Hepatocyte (in vitro differentiated cells): ENCODE results near the gene STARD13. TPM values are rescaled to one million over a fixed set of nuclear protein-coding genes. Genes with fewer than 3 reads are reported as not detected.

Experiments used
- DNase-seq: peaks from one replicate; pipeline ENCODE4 v3.0.0-alpha.2; 2016; ENCODE audit warnings: low spot score
- H2AFZ ChIP-seq: fragments of 200-600 bp; sonication (generic); 2 replicates; pipeline ENCODE4 v1.6.0; 2016; ENCODE audit warnings: antibody characterized with exemption, mild to moderate bottlenecking
- H3K27ac ChIP-seq: fragments of 200-600 bp; sonication (generic); 2 replicates; pipeline ENCODE4 v1.5.1; 2016; ENCODE audit warnings: mild to moderate bottlenecking
- H3K27me3 ChIP-seq: fragments of 200-600 bp; sonication (generic); 2 replicates; pipeline ENCODE4 v1.6.1; 2016
- H3K36me3 ChIP-seq: fragments of 200-600 bp; sonication (generic); replicated peaks from 2 replicates; pipeline ENCODE4 v1.5.1; 2016; ENCODE audit warnings: low read depth; ENCODE audit not compliant: insufficient read depth
- H3K4me1 ChIP-seq: fragments of 200-600 bp; sonication (generic); 2 replicates; pipeline ENCODE4 v1.5.1; 2016; ENCODE audit warnings: mild to moderate bottlenecking, moderate library complexity; ENCODE audit not compliant: insufficient read depth
- H3K4me2 ChIP-seq: fragments of 200-600 bp; sonication (generic); 2 replicates; pipeline ENCODE4 v1.6.0; 2016
- H3K4me3 ChIP-seq: fragments of 200-600 bp; sonication (generic); 2 replicates; pipeline ENCODE4 v1.5.1; 2016; ENCODE audit warnings: mild to moderate bottlenecking
- H3K79me2 ChIP-seq: fragments of 200-600 bp; sonication (generic); 2 replicates; pipeline ENCODE4 v1.6.0; 2017; ENCODE audit warnings: mild to moderate bottlenecking
- H3K9me2 ChIP-seq: fragments of 200-600 bp; sonication (generic); replicated peaks from 2 replicates; pipeline ENCODE4 v1.6.0; 2017; ENCODE audit warnings: mild to moderate bottlenecking; ENCODE audit not compliant: insufficient read depth
- H3K9me3 ChIP-seq: fragments of 200-600 bp; sonication (generic); 2 replicates; pipeline ENCODE4 v1.5.1; 2016; ENCODE audit warnings: low read depth, mild to moderate bottlenecking
- H4K20me1 ChIP-seq: fragments of 200-600 bp; sonication (generic); 2 replicates; pipeline ENCODE4 v1.6.0; 2016; ENCODE audit warnings: mild to moderate bottlenecking; ENCODE audit not compliant: insufficient read depth, poor library complexity, severe bottlenecking
- EZH2 ChIP-seq: fragments of 200-600 bp; sonication (generic); IDR thresholded peaks from 2 replicates; pipeline ENCODE4 v1.6.1; 2016; ENCODE audit warnings: antibody characterized with exemption, mild to moderate bottlenecking, borderline replicate concordance
- EZH2phosphoT487 ChIP-seq: fragments of 200-600 bp; sonication (generic); IDR thresholded peaks from one replicate; pipeline ENCODE4 v1.6.1; 2018; ENCODE audit warnings: antibody characterized with exemption, mild to moderate bottlenecking, low read depth, moderate library complexity; ENCODE audit not compliant: unreplicated experiment, severe bottlenecking
- WGBS: methylation state at CpG from one replicate; pipeline ENCODE4 v1.1.6; 2016; ENCODE audit warnings: low lambda C conversion rate; ENCODE audit errors: missing lambda C conversion rate; 5-methylcytosine and 5-hydroxymethylcytosine counted together
- polyA plus RNA-seq: library from polyadenylated mRNA; unstranded; fragments of >200 nt; fragmentation: Nextera tagmentation; extraction: Ambion mirVana; gene quantifications from 2 replicates; pipeline ENCODE4 v1.2.1, GENCODE V29; 2016
- total RNA-seq: library from RNA; depleted of rRNA; stranded (reverse); fragments of >200 nt; gene quantifications from 2 replicates; pipeline ENCODE4 v1.2.3, GENCODE V29; 2014
- TF ChIP-seq, protein P1 (sequence below): fragments of 200-600 bp; sonication (generic); IDR thresholded peaks from 2 replicates; pipeline ENCODE4 v1.5.1; 2016; ENCODE audit warnings: antibody characterized with exemption, mild to moderate bottlenecking; ENCODE audit not compliant: poor library complexity

The STARD13 gene
- total and polyA plus RNA-seq, 2 experiments from 2014 or later = 5.4 to 13.5 TPM

DNA sequence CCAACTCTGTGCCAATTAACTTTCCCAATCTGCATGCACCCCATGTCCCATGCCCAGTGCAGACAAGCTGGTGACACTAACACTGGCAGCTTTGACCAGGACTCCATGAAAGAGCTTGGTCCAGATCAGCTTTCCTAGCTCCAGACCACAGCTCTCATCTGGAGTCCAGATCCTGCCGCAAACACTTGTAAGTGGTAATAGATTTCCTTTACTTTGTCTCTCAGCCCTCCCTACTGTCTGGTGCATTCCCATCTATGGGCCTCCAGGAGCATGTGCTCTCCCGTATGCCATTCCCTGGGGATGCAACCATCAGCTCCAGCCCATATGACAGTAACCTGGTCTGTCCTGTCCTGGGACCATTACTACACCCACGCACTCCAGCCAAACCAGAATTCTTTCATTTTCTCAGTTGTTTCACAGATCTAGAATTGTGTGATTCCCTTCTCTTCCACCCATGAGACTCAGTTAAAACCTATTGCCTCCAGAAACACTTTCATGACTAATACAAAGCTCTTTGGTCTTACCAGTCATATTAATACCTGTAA is 4.9 kb upstream of the STARD13 start:
- Histone ChIP-seq H3K36me3 (no peaks in the 10 kb centered on the region), H3K4me3 (no peak overlapping the region), H3K4me2 (no peak overlapping the region), H3K4me1 (peaks cover 6% of the 10 kb centered on the region), H3K27ac (no peak overlapping the region), H3K9me3 (no peaks in the 10 kb centered on the region), H3K9me2 (no peaks in the 10 kb centered on the region), H2AFZ (no peak overlapping the region), H4K20me1 (no peaks in the 10 kb centered on the region), H3K79me2 (no peaks in the 10 kb centered on the region), H3K27me3 (no peaks in the 10 kb centered on the region)
- TF ChIP-seq EZH2 = no peak
- TF ChIP-seq, protein P1, sequence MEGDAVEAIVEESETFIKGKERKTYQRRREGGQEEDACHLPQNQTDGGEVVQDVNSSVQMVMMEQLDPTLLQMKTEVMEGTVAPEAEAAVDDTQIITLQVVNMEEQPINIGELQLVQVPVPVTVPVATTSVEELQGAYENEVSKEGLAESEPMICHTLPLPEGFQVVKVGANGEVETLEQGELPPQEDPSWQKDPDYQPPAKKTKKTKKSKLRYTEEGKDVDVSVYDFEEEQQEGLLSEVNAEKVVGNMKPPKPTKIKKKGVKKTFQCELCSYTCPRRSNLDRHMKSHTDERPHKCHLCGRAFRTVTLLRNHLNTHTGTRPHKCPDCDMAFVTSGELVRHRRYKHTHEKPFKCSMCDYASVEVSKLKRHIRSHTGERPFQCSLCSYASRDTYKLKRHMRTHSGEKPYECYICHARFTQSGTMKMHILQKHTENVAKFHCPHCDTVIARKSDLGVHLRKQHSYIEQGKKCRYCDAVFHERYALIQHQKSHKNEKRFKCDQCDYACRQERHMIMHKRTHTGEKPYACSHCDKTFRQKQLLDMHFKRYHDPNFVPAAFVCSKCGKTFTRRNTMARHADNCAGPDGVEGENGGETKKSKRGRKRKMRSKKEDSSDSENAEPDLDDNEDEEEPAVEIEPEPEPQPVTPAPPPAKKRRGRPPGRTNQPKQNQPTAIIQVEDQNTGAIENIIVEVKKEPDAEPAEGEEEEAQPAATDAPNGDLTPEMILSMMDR = no peak
- no peak for TF ChIP-seq EZH2phosphoT487
- DNase-seq = no peak
- WGBS = 84% methylated on average over 3 of the region's 3 CpGs

DNA sequence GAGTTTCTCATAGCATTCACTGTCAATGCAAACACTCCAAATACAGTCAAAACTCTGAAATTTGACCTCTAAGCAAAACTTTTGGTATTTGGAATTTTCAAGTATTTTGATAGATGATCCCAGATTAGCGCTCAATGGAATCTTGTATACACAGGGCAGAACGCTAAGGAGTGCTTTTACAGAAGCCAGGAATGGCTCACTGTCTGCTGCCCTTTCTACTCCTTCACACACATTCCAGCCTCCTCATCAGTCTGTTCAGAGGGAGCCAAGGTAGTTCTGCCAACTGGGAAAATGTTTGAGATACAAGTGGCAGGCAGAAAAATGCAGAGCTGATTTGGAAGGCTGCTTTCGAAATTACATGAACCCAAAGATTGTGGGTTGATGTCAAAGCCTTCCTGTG is 4.4 kb upstream of the STARD13 start:
- TF ChIP-seq EZH2 = no peak
- no peak for TF ChIP-seq EZH2phosphoT487
- TF ChIP-seq, protein P1 = no peak
- H3K27ac ChIP-seq = no peak overlapping the region
- no peak overlapping the region for H2AFZ ChIP-seq
- H3K4me3 ChIP-seq = no peak overlapping the region
- no peaks in the 10 kb centered on the region for H3K9me3 ChIP-seq
- no peaks in the 10 kb centered on the region for H4K20me1 ChIP-seq
- H3K4me2 ChIP-seq = no peak overlapping the region
- no peaks in the 10 kb centered on the region for H3K9me2 ChIP-seq
- WGBS = 70% methylated on average over 3 of the region's 3 CpGs
- no peaks in the 10 kb centered on the region for H3K79me2 ChIP-seq
- peaks cover 6% of the 10 kb centered on the region for H3K4me1 ChIP-seq
- DNase-seq = no peak
- H3K36me3 ChIP-seq = no peaks in the 10 kb centered on the region
- H3K27me3 ChIP-seq = no peaks in the 10 kb centered on the region

DNA sequence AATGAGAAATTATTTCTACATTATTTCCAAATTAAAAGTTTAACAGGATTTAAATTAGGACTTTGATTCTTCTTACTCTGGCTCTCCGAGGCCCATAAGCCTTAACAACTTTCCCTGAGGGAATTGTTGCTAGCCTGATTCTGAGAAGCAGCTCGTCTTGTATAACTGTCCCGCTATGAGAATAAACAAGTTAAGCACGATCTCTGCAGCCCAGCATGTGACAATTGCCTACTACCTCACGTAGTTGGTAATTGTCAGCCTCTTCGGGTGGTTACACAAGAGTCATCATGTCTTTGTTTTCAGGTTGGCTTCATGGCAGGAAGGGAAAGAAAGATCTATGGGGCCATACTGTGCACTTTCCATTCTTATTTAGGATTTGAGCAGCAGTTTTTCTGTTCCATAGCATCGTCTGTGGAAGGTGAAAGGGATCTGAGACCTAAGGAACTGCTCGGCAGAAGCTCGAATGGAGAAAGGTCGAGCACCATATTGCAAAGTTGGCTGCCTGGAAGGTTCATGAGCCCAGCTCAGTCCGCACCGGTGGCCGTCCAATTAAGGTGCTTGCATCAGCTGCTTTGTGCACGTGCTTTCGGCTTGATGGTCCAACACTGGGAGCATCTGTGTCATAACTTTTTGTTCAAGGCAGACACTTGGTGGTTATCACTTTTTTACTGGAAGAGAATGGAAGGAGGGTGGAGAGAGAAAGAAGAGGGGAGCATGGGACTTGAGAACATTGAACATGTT is 1.8 kb upstream of the STARD13 start:
- Histone ChIP-seq H3K4me1 (peaks cover 19% of the 10 kb centered on the region), H3K4me2 (no peak overlapping the region), H3K4me3 (no peak overlapping the region), H3K27ac (no peak overlapping the region), H2AFZ (no peak overlapping the region), H3K9me3 (no peaks in the 10 kb centered on the region), H4K20me1 (no peaks in the 10 kb centered on the region), H3K36me3 (no peaks in the 10 kb centered on the region), H3K79me2 (peaks cover 24% of the 10 kb centered on the region), H3K9me2 (no peaks in the 10 kb centered on the region), H3K27me3 (no peaks in the 10 kb centered on the region)
- DNase-seq = no peak
- TF ChIP-seq EZH2 (no peak), EZH2phosphoT487 (no peak)
- TF ChIP-seq, protein P1 = no peak
- WGBS = 90% methylated on average over 15 of the region's 15 CpGs
